OCI-LY7 (cell line): ENCODE measurements around the gene UBXN6.

Experiments used
- CTCF ChIP-seq: fragments of 200-600 bp; sonication (generic); conservative IDR thresholded peaks from 2 replicates; pipeline ENCODE4 v1.5.1; 2014; ENCODE audit warnings: mild to moderate bottlenecking, antibody characterized with exemption, low read length, moderate library complexity, mixed read lengths
- EZH2phosphoT487 ChIP-seq: fragments of 200-600 bp; sonication (generic); IDR thresholded peaks from 2 replicates; pipeline ENCODE4 v1.6.1; 2018; ENCODE audit warnings: low read depth, borderline replicate concordance, mild to moderate bottlenecking, mixed run types, antibody characterized with exemption, low read length, moderate library complexity, mixed read lengths

GRCh38 chr19:4483385-4483784 is 25.8 kb upstream of the UBXN6 start:
- TF ChIP-seq CTCF (no peak), EZH2phosphoT487 (no peak)
